NB4 (cell line): ENCODE measurements around the gene SCLT1.
A peak's percentile ranks its signal among the peaks of the same experiment; 100 is the strongest.

ENCODE experiments used
- DNase-seq: peaks from one replicate; pipeline ENCODE4 v3.0.0; 2010; ENCODE audit warnings: low read depth
- H3K4me3 ChIP-seq: one replicate; pipeline ENCODE4 v1.5.1; 2011; ENCODE audit warnings: mild to moderate bottlenecking, low read depth, low read length, moderate library complexity
- MYC ChIP-seq: IDR thresholded peaks from 2 replicates; pipeline ENCODE4 v1.6.1; 2011; ENCODE audit warnings: low read depth, low read length
- POLR2A ChIP-seq: IDR thresholded peaks from 2 replicates; pipeline ENCODE4 v1.6.1; 2011; ENCODE audit warnings: mild to moderate bottlenecking; ENCODE audit not compliant: insufficient read length; ENCODE audit errors: extremely low read depth
- TF ChIP-seq, protein P1 (sequence below): IDR thresholded peaks from 2 replicates; pipeline ENCODE4 v1.6.1; 2011; ENCODE audit warnings: low read depth, low read length
- TF ChIP-seq, protein P2 (sequence below): IDR thresholded peaks from one replicate; pipeline ENCODE4 v1.5.1; 2012; ENCODE audit warnings: low read depth, low read length

The SCLT1 gene

DNA sequence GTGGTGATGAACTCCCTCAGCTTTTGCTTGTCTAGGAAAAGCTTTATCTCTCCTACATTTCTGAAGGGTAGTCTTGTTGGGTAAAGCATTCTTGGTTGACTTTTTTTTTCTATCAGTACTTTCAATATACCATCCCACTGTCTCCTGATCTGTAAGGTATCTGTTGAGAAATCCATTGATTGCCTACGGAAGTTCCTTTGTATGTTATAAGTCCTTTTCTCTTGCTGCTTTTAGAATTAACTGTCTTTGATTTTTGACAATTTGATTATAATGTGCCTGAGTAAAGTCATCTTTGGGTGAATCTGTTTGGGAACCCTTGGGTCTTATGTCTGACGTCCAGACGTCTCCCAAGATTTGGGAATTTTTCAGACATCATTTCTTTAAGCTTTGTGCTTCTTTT lies 30.8 kb downstream of the SCLT1 start:
- TF ChIP-seq, protein P1, sequence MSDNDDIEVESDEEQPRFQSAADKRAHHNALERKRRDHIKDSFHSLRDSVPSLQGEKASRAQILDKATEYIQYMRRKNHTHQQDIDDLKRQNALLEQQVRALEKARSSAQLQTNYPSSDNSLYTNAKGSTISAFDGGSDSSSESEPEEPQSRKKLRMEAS = no peak
- TF ChIP-seq, protein P2, sequence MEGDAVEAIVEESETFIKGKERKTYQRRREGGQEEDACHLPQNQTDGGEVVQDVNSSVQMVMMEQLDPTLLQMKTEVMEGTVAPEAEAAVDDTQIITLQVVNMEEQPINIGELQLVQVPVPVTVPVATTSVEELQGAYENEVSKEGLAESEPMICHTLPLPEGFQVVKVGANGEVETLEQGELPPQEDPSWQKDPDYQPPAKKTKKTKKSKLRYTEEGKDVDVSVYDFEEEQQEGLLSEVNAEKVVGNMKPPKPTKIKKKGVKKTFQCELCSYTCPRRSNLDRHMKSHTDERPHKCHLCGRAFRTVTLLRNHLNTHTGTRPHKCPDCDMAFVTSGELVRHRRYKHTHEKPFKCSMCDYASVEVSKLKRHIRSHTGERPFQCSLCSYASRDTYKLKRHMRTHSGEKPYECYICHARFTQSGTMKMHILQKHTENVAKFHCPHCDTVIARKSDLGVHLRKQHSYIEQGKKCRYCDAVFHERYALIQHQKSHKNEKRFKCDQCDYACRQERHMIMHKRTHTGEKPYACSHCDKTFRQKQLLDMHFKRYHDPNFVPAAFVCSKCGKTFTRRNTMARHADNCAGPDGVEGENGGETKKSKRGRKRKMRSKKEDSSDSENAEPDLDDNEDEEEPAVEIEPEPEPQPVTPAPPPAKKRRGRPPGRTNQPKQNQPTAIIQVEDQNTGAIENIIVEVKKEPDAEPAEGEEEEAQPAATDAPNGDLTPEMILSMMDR = no peak
- TF ChIP-seq POLR2A = no peak
- no peak overlapping the region for H3K4me3 ChIP-seq
- DNase-seq = no peak

DNA sequence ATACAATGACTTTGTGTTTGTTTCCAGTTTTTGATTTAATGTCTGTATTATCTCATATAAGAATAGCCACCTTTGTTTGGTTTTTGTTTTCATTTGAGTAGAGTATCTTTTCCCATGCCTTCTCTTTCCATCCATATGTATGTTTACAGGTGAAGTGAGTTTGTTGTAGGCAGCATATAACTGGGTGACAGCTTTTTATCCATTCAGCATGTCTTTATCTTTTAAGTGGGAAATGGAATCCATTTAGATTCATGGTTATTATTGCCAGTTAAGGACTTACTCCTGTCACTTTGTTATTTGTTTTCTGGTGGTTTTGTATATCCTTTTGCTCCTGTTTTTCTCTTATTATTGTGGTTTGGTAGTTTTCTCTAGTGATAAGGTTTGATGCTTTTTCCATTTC lies 34.3 kb downstream of the SCLT1 start:
- H3K4me3 ChIP-seq = no peak overlapping the region
- TF ChIP-seq, protein P2 = no peak
- no peak for TF ChIP-seq POLR2A
- TF ChIP-seq, protein P1 = no peak
- no peak for TF ChIP-seq MYC
- no peak for DNase-seq

DNA sequence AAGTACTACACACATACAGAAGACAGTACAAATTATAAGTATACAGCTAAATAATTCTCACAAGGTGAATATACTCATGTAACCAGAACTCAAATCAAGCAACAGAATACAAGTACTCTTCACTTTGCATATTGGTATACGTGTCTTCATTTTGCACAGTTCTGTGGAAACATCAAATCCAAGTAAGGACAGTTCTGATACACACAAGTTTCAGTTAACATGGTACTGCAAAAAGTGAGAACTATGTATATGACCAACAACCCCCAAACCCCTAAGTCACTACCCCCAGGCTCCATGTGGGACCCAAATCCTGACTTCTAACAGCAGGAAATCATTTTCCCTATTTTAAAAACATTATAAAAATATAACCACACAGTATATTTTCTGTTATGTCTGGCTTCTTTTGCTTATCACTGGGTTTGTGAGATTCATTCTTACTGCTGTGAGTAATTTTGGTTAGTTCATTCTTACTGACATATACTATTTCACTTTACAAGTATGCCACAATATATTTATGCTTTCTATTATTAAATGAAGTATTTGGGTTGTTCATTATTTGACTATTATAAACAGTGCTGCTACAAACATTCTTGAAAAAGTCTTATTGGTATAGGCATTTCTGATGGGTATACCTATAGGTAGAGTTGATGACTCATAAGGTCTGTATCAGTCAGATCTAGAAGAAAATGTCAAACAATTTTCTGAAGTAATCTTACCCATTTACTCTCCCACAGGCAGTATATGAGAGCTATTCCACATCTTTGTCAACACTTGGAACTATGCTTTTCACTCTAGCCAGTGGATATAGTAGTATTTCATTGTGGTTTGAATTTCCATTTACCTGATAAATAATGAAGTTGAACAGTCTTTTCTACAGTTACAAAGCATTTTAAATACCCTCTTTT lies 47.0 kb downstream of the SCLT1 start:
- TF ChIP-seq, protein P2 = no peak
- TF ChIP-seq POLR2A (no peak), MYC (no peak)
- TF ChIP-seq, protein P1 = no peak
- DNase-seq = no peak
- no peak overlapping the region for H3K4me3 ChIP-seq

DNA sequence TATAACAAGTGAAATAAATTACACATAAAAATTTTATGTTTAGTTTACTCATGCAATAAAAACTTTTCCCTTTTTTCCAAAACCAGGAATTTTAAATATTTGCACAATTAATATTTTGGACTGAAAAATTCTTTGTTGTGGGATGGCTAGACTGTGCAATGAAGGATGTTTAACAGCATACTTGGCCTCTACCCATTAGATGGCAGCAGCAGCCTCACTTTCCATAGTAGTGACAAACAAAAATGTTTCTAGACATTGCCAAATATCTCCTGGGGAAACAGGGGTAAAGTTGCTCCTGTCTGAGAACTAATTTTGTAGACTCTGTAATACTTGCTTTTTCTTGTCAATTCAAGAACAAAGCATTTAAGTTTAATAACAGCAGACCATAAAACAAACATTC lies 49.8 kb downstream of the SCLT1 start:
- TF ChIP-seq MYC (no peak), POLR2A (no peak)
- TF ChIP-seq, protein P2 = no peak
- TF ChIP-seq, protein P1 = no peak
- DNase-seq = peak; percentile 23
- H3K4me3 ChIP-seq = no peak overlapping the region

DNA sequence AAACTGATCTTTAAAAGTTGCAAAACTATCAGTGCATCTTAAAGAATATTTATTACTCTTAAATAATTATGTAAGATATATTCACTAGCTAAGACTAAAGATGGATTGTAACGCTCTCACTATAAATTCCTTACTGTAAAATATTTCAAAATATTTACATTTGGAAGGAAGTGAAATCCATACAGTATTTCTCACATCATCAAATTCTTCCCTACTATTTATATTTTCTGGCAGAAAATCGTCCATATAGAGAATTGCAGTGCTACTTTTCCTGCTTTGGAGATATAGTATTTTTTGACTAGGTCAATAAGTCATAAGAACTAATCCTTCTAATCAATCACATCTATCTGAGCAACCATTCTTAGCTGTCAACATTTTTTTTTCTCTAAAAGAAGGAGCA lies 52.9 kb downstream of the SCLT1 start:
- no peak for DNase-seq
- TF ChIP-seq MYC = no peak
- H3K4me3 ChIP-seq = no peak overlapping the region

DNA sequence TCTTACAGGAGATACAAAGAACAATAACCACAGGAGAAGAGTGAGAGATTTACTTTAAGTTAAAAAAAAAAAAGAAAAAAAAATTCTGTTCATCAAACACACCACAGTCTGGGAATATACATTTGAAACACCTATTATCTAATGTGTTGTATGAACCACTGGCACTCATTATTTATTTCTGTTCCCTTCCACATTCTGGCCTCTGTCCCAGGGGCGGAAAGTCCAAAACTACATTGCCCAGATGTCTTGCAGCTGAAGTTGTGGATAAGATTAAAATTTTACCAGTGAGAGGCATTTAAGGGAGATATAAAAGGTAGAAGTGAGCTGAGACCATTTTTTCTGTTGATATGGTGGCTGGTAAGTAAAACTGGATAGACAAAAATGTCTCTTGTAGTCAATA lies 56.2 kb downstream of the SCLT1 start:
- TF ChIP-seq, protein P2 = no peak
- TF ChIP-seq MYC = no peak
- TF ChIP-seq, protein P1 = no peak
- no peak for TF ChIP-seq POLR2A
- no peak overlapping the region for H3K4me3 ChIP-seq
- no peak for DNase-seq
